HG03442 (cell line): Measurements from ENCODE around the gene RAB10.
"Not testable (repeated sequence)": the region's sequence is repeated elsewhere in the genome, so short reads cannot be mapped to it uniquely, and the experiment has no call there.

Source experiments
- ATAC-seq: cut with Tn5 transposase; IDR thresholded peaks from one replicate; pipeline ENCODE4 v1.9.1; 2021; ENCODE audit warnings: mild to moderate bottlenecking, moderate library complexity; ENCODE audit not compliant: unreplicated experiment

The RAB10 gene

GRCh38 chr2:26144953-26145680 is 111.2 kb downstream of the RAB10 start:
- ATAC-seq = no peak

GRCh38 chr2:26148501-26148900 is 114.6 kb downstream of the RAB10 start:
- no peak for ATAC-seq

- no peak for ATAC-seq
Observed at GRCh38 chr2:26150243-26150642, 116.4 kb downstream of the RAB10 start.

- ATAC-seq = no peak
Observed at GRCh38 chr2:26157580-26157979, 123.7 kb downstream of the RAB10 start.

GRCh38 chr2:26161926-26162325 is 128.0 kb downstream of the RAB10 start:
- ATAC-seq = no peak

GRCh38 chr2:26162963-26163362 is 129.1 kb downstream of the RAB10 start:
- no peak for ATAC-seq

GRCh38 chr2:26164231-26164630 is 130.3 kb downstream of the RAB10 start:
- ATAC-seq = no peak

GRCh38 chr2:26164641-26165211 is 130.8 kb downstream of the RAB10 start:
- no peak for ATAC-seq

- ATAC-seq = no peak
Observed at GRCh38 chr2:26165403-26165802, 131.5 kb downstream of the RAB10 start.

- ATAC-seq = not testable (repeated sequence)
Observed at GRCh38 chr2:26166541-26166940, 132.7 kb downstream of the RAB10 start.

- ATAC-seq = no peak
Observed at GRCh38 chr2:26168785-26169184, 134.9 kb downstream of the RAB10 start.

GRCh38 chr2:26169226-26169625 is 135.3 kb downstream of the RAB10 start:
- no peak for ATAC-seq

- ATAC-seq = no peak
Observed at GRCh38 chr2:26169681-26170414, 136.0 kb downstream of the RAB10 start.

GRCh38 chr2:26170795-26171194 is 136.9 kb downstream of the RAB10 start:
- no peak for ATAC-seq

GRCh38 chr2:26172189-26172870 is 138.4 kb downstream of the RAB10 start:
- no peak for ATAC-seq

GRCh38 chr2:26172871-26173775 is 139.2 kb downstream of the RAB10 start, which contains the start of gene GAREM2:
TSS of gene GAREM2 (plus strand) at chr2:26173088. CDS start at chr2:26173221, 133 bp downstream.
- ATAC-seq = no peak

- no peak for ATAC-seq
Observed at GRCh38 chr2:26173776-26174482, 140.0 kb downstream of the RAB10 start.

GRCh38 chr2:26174691-26175465 is 141.0 kb downstream of the RAB10 start:
- no peak for ATAC-seq
